Left hindlimb (tissue), 1 donor: Measurements from ENCODE around the gene CAMTA1.
"Not testable (repeated sequence)": the region's sequence is repeated elsewhere in the genome, so short reads cannot be mapped to it uniquely, and the experiment has no call there.

ENCODE experiments used
- DNase-seq: peaks from one replicate; pipeline ENCODE4 v3.0.0-alpha.2; 2018

The CAMTA1 gene

DNA sequence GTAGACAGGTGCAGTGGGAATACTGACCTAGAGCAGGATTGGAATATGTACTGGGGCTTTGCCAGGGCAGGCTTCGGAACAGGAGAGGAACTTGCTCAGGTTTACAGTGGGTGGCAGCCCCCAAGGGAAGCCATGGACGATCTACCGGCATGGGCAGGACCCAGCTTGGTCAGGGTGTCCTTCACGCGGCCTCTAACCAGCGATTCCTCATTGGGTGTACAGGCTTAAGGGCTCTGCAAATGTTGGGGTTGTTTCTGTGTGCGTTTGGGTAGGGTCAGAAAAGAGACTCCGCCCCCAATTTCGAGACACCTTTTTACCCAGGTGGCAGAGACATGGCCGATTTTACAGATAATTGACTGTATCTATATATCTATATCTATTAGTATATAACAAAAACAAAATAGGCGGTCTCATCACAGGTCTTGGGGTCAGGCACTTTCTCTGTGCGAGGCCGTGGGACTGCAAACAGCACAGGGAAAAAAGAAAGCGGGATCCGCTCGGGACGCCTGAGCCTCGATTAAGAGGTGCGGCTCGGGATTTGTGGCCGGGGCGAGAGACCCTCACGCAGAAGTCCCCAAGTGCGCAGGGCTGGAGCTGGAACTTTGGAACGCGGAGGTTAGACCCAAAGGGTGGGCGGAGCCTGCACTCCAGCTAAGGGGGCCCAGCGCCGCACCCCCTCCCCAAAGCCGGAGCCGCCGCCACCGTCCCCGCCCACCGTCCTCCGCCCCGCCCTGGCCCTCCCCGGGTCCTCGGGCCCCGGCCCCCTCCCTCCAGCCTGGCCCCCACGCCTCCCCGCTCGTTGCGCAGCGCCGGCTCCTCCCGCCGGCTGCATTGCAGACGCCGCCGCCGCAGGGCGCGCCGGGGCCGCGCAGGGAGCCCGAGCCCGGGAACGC lies 918.3 kb downstream of the CAMTA1 start:
- DNase-seq = no peak

GRCh38 chr1:7704214-7705047 lies 919.2 kb downstream of the CAMTA1 start:
- DNase-seq = peak; percentile 94

GRCh38 chr1:7705048-7705907 lies 920.0 kb downstream of the CAMTA1 start:
- DNase-seq = no peak

DNA sequence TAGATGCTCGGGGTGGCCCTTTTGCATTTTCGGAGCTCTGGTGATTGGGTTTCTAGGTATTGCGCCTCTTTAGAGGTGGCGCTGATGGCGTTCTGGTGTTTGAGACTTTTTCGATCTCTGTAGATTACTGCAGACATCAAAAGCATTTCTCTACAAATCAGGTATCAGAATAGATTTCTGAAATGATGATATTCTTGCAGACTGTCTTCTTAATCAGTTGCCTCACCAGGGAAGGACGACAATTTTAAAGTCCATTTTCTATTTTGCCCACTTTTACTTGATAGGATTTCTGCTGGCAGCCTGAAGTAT lies 920.6 kb downstream of the CAMTA1 start:
- DNase-seq = no peak

- no peak for DNase-seq
Measured at GRCh38 chr1:7707527-7707926, 922.3 kb downstream of the CAMTA1 start.

DNA sequence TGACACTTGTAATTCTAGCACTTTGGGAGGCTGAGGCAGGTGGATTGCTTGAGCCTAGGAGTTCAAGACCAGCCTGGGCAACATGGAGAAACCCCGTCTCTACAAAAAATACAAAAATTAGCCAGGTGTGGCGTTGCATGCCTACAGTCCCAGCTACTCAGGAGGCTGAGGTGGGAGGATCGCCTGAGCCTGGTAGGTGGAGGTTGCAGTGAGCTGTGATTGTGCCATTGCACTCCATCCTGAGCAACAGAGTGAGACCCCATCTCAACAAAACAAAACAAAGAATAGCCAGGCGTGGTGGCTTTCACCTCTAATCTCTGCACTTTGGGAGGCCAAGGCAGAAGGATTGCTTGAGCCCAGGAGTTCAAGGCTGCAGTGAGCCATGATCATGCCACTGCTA lies 922.8 kb downstream of the CAMTA1 start:
- not testable (repeated sequence) for DNase-seq

DNA sequence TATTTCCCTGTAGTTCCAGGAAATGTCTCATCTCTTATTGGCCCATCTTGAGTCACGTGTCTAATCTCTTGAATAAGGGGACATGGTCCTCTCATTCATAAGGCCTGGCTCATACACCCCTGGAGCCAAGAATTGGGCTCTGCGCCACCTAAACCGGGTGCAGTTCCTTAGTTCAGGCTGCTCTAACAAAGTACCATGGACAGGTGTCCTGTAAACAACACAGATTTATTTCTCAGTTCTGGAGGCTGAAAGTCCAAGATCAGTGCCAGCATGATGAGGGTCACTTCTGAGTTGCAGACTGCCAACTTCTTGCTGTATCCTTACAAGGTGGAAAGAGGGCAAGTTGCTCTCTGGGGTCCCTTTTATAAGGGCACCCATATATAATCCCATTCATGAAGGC lies 925.6 kb downstream of the CAMTA1 start:
- DNase-seq = no peak

DNA sequence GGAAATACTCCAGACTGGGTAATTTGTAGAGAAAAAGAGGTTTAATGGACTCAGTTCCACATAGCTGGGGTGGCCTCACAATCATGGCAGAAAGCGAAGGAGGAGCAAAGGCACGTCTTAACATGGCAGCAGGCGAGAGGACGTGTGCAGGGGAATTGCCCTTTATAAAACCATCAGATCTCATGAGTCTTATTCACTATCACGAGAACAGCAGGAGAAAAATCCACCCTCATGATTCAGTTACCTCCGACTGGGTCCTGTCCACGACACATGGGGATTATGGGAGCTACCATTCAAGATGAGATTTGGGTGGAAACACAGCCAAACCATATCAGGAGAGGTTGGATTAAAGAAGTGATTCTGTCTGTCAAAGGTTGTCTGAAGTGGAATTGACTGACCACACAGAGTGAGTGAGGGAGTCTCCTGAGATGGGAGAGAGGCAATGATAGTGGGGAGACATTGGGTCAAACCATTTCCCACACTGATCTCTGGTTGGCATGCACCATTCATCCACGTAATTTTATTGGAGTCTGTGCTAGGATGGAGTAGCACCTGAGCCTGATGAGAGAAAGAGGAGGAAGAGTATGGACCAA lies 927.6 kb downstream of the CAMTA1 start:
- DNase-seq = no peak

GRCh38 chr1:7716506-7716905 lies 931.3 kb downstream of the CAMTA1 start:
- DNase-seq = no peak

DNA sequence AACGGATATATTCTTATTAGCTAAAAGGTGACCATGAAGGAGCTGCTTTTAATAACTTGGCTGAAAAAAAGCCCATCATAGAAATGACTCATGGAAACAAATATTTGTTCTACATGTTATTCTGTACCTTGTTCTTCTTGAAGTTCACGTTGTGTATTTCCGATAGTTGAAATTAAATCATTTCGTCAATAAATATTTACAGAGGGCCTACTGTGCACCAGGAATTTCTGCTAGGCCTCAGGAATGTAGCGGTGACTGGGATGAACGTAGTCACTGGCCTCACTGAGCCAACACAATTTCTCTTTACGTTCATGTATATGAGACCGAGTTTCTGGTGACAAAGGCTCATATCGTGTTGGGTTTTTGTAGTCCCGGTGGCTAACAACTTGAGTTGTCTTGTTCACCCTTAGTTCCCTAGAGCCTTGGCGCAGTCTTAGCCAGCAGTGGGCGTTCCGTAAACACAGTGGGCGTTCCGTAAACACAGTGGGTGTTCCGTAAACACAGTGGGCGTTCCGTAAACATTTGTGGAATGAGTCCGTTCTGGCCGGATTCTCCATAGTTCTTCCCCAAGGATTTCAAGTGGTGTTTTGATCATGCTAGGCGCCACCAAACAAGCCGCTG lies 932.6 kb downstream of the CAMTA1 start:
- no peak for DNase-seq

DNA sequence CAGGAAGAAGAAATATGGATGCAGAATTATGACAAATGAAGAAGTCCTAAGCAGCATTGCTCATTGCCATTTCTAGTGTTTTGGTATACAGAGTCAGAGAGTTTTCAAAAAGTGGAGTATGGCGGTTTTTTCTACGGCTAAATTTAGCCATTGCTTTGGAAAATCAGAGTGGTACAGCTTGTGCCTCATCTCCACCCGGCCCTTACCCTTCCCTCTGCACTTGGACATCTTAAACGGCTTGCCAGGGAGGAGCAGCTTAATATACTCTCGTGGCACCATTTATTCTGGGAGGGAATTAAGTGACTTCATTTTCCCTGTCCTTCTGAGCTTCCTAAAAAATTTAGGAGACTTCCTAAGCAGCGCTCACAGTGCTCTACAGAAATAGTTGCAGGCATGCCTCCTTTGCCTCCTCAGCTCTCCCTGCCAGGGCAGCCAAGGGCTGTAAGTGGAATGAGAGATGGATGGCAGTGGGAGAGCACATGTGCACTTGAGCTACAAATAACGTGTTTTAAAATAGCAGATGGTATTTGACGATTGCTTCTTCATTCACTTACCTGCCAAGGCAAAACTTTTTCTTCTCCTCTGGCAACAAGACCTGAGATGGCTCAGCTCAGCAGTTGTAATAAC lies 934.3 kb downstream of the CAMTA1 start:
- no peak for DNase-seq

DNA sequence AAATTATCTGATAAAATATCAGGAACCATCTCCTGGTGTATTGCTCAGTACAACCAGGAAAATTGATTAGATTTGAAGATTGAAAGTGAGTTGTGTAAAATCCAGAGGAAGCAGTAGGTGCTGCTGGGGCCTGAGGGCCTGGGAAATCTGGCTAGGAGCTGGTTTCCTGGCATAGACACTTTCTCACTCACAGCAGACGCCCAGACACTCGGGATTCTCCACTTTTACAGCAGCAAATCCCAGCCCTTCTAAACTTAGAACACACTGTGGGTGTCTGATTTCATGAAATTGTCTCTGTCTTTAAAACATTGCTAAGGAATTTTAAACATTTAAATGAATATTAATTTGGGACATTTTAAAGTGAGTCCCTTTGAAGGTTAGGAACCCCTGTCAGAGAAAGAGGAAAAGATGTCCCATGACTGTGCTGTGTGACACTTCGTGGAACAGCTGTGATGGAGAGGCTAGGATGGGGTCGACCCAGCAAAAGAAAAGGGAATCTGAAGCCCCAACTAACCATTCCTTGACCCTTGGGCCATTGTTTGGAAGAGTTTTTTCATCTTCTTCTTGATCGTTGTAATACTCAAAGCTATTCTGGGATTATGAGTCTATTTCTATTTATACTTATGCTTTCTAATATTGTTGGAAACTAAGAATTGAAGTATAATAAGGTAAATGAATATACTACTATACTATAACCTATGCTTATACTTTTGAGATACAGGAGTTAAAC lies 936.9 kb downstream of the CAMTA1 start:
- DNase-seq = no peak

- no peak for DNase-seq
Measured at GRCh38 chr1:7722670-7723012, 937.4 kb downstream of the CAMTA1 start.

DNA sequence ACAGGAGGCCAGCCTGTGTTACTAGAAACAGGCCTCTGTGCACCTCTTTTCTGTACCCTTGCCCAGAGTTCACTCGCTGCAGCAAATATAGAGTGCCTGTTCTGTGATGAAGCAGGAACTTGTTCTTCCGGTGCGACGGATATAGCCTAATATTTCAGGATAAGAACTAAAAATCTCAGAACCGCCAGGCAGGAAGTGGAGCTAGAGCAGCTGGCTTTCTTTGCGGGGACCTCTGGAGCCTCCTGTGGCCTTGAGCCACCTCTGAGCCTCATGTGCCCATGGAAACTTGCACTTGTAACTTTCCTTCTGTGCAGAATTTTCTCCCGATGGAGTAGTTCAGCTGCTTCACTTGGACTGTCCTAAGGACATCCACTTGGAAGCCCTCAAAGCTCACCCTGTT lies 941.4 kb downstream of the CAMTA1 start:
- DNase-seq = no peak

- no peak for DNase-seq
Measured at GRCh38 chr1:7727809-7728471, 942.7 kb downstream of the CAMTA1 start.

DNA sequence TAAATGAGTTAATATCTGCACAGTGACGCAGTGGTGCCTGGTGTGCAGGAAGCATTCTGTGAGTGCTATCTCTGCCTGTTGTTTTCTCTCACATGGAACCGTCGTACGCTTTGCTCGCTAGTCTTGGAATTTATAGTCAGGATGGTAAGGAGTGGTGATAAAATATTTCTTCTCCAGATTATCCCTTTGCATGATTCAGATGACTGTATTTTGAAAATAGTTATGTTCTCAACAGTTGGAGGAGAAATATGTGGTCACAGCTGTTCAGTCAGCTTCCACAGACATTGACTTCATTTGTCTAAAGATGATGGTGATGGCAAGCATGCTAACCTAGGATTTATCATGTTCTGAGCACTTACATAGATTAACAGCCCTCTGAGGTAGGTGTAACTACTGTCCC lies 944.5 kb downstream of the CAMTA1 start:
- no peak for DNase-seq

DNA sequence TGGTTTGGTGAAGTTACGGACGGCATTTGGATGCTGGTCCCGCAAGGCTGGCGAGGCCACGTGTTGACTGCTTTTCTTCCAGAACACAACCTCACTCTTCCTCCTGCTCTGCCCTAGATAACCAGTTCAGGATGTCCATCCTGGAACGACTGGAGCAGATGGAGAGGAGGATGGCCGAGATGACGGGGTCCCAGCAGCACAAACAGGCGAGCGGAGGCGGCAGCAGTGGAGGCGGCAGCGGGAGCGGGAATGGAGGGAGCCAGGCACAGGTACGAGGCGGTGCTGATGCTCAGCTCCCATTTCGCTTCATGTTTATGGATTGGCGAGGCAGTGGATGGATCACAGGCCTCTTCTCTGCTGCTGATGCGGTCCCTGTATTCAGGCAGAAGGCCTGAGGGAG lies 947.1 kb downstream of the CAMTA1 start:
- no peak for DNase-seq

- no peak for DNase-seq
Measured at GRCh38 chr1:7733276-7733675, 948.0 kb downstream of the CAMTA1 start.

- DNase-seq = no peak
Measured at GRCh38 chr1:7738044-7738443, 952.8 kb downstream of the CAMTA1 start.

- DNase-seq = no peak
Measured at GRCh38 chr1:7743346-7743745, 958.1 kb downstream of the CAMTA1 start.

- DNase-seq = no peak
Measured at GRCh38 chr1:7744882-7745281, 959.6 kb downstream of the CAMTA1 start.
